Heart left ventricle (tissue), 13 donors: ENCODE results near the gene MEGF9.

Experiments used
- CTCF ChIP-seq, 12 donors: fragments of 200-600 bp; sonication (generic) in 4 of 12; IDR thresholded peaks; one replicate each; pipeline versions ENCODE4 v1.5.0 to v1.8.0; 2018 to 2022; ENCODE audit warnings: antibody characterized with exemption in 12 of 12, mild to moderate bottlenecking in 5 of 12
- POLR2A ChIP-seq, 2 donors: fragments of 450-650 bp; IDR thresholded peaks; one replicate each; pipeline ENCODE4 v1.6.1; 2017; ENCODE audit warnings: antibody characterized with exemption in 2 of 2, mild to moderate bottlenecking in 2 of 2, moderate library complexity in 2 of 2
- donor health status: ischemic (EF 13 %, LVEDD 7.1; RV severe dilation, severe dysfunction).
- donor health status: DM: no; HTN: yes; CAD: no.
- donor health status: DM: no; HTN: no; CAD: no.
- donor health status: ischemic (EF 25% LVEDD 6.9; RV normal size, moderate dysfunction).
- donor health status: ischemic (EF 25% LVEDD 5.7; RV mildly dilated, moderate dysfunction).
- donor health status: ischemic (EF 35%, LVEDD 5.7; RV mildly dilated, moderate dysfunction).
- donor health status: nonischemic (EF 11% LVEDD 7.7; RV severe dilation, severe dysfunction).
- donor health status: DM: yes; HTN: yes; CAD: no.
- donor health status: PGD.
- donor health status: ischemic (EF 29% LVEDD 5.4; RV normal size, mild dysfunction).
- donor health status: nonischemic (EF 23%, LVEDD 6.1; RV moderate dilation, normal function).

- TF ChIP-seq POLR2A (IDR thresholded peaks at IDR 0.05) (no peak), CTCF (IDR thresholded peaks at IDR 0.05) (no peak)
These were observed 67.3 kb downstream of the MEGF9 start for GRCh38 chr9:120646948-120647347.
